Fibroblast of lung (primary cell): Measurements from ENCODE around the gene CSKMT.

Experiments
- CTCF ChIP-seq, 2 donors: IDR thresholded peaks in 1 of 2; conservative IDR thresholded peaks in 1 of 2; 1 replicate in 1 of 2; 2 replicates in 1 of 2; pipeline ENCODE4 v1.5.1; 2011 to 2012; ENCODE audit warnings: low read length in 2 of 2, control low read depth in 1 of 2, inconsistent platforms in 1 of 2, low read depth in 1 of 2, mild to moderate bottlenecking in 1 of 2
- EZH2 ChIP-seq: IDR thresholded peaks from 2 replicates; pipeline ENCODE4 v1.5.1; 2012; ENCODE audit warnings: low read length, control low read depth, mild to moderate bottlenecking; ENCODE audit errors: missing control alignments

- no peak for TF ChIP-seq CTCF (conservative IDR thresholded peaks at IDR 0.05 in 1 of 2, IDR thresholded peaks at IDR 0.05 in 1 of 2; ENCODE audit: low read depth in 1 of 2, low read length in 2 of 2)
- no peak for TF ChIP-seq EZH2
Observed at GRCh38 chr11:62688491-62688890, 23.4 kb downstream of the CSKMT start.
